ENCODE measurements around the gene TVP23A.
"Not testable (repeated sequence)": the region's sequence is repeated elsewhere in the genome, so short reads cannot be mapped to it uniquely, and the experiment has no call there.

TVP23A gene

DNA sequence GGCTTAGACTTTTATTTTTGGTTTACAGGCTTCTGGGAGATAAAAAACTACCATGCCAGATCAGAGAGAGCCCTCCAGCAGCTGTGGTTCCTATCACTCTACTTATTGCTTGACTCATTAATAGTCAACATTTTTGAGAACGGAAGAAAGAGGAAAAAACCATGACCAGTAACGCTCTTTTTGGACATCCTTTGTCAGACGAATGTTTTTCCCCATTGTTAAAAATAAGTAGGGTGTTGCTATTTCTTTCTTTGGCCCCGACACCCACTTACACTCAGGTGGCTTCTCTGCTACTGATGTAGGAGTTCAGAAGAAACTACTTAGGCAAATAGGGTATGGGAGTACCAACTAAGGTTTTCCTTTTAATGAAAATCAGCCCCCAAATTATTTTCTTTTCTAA, 27.5 kb downstream of the TVP23A start:
- no peak for DNase-seq

DNA sequence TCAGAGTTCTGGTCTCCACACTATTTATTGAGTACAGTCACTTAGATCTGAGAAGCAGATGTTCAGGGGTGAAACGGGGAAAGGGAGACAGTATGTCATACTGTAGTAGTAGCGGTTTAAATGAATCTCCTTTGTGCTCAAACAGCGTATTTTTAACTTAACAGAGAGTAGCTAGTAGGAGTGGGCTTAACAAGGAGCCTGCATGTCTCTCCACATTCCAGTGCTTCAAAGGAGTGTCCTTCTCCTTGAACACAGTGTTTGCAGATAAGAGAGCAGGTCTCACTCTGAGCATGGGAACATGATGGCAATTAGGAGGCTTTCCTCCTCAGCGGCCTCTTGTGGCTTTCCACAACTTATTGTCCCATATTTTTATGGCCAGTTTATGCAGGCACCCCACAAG, 30.0 kb downstream of the TVP23A start:
- not testable (repeated sequence) for DNase-seq

DNA sequence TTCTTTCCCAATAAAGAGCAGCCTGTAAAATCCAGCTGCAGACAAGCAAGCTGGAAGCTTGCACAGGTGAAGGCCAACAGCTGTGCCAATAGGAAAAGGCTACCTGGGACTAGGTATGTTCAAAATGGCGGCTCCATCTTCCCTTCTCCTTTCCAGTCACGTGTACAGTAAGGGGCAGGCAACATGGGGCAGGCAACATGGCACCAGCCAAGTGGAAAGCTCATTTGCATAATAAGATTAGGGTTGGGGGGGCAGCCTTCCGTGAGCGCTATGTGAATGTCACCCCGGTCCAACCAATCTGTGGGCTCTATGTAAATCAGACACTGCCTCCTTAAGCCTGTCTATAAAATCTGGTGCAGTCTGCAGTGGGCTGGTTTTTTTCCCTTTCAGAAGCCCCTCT, 31.3 kb downstream of the TVP23A start:
- no peak for DNase-seq

DNA sequence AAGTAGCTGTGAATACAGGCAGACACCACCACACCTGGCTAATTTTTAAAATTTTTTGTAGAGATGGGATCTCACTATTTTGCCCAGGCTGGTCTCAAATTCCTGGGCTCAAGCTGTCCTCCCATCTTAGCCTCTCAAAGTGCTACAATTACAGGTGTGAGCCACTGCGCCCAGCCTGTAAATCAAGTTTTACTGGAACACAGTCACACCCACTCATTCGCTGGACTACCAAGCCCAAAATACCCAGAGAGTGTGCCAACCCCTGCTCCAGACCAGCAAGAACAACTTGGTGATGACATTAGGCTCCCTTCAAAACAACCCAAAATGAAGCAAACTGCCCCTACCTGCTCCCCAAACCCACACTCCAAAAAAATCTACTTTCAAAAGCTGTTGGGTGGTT, 36.0 kb downstream of the TVP23A start:
- no peak for DNase-seq

- no peak for DNase-seq
Measured at GRCh38 chr16:10780628-10781027, 38.0 kb downstream of the TVP23A start.

DNA sequence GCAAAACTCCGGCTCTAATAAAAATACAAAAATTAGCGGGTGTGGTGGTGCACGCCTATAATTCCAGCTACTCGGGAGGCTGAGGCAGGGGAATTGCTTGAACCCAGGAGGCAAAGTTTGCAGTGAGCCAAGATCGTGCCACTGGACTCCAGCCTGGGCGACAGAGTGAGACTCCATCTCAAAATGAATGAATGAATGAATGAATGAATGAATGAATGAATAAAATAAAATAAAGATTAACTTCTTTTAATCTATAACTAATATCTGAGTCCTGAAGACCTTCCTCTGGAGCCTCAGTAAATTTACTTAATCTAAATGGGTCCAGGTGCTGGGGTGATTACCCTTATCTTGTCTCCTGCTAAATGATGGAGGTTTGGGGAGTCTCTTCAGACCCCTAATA, 38.7 kb downstream of the TVP23A start:
- DNase-seq, result not testable (repeated sequence)

DNA sequence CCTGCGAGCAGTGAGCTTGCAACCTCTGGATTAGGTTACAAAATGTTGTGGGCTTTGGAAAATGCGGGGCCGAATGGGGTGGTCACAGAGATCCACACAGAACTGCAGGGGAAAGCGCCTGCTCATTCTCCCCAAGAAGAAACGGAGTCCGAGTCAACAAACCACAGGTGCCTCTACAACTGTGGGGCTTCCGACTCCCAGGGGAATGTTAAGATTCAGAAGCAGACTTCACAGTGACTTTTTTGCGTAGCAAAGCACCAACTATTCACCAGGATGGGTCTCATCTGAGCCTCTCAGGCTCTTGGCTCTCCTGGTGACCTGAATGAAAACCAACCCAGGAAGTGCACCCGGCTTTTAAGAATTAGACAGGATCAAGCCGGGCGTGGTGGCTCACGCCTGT, 41.2 kb downstream of the TVP23A start:
- DNase-seq, result no peak

DNA sequence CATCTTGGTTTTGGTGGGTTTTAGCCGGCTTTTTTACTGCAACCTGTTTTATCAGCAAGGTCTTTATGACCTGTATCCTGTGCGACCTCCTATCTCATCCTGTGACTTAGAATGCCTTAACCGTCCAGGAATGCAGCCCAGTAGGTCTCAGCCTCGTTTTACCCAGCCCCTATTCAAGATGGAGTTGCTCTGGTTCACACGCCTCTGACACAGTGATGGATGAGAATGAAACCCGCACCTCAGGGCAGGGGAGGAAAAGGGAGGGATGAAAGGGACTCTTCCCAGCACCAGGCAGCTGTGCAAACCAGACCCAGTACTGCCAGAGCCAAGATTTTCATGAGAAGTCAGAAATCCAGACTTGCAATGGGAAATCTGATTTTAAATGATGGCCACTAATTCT, 41.7 kb downstream of the TVP23A start:
- DNase-seq, result not testable (repeated sequence)

- DNase-seq, result no peak
Measured at GRCh38 chr16:10776280-10776679, 42.3 kb downstream of the TVP23A start.

DNA sequence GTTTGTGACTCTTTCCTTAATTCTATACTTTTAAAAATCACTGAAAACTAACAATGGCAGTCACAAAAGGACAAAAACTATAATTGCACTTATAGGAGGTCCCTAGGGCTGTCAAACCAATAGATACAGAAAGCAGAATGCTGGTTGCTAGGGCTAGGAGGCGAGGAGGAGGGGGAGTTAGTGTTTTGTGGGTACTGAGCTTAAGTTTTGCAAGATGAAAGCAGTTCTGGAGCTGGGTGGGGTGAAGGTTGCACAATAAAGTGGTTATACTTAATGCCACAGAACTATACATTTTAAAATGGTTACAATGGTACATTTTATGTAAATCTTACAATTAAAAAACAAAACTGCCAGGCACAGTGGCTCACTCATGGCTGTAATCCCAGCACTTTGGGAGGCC, 47.7 kb downstream of the TVP23A start:
- no peak for DNase-seq

DNA sequence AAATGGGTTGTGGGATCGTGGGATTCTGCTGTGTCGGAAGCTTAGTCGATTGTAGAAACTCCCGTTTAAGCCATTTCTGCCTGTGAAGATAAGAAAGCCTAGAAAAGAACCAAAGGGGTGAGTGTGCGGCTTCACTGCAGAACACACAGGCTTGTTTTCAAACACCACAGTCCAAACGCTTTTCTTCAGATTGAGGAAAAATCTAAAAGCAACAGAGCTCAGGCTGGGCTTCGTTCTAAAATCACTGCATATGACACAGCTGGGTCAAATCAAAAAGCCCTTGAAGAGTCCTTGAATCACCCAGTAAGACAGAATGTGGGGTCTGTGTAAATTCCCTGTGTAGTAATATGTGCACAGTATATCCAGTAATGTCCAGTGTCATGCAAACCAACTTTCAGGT, 49.2 kb downstream of the TVP23A start:
- no peak for DNase-seq

GRCh38 chr16:10767127-10767526, 51.5 kb downstream of the TVP23A start:
- DNase-seq, result no peak

DNA sequence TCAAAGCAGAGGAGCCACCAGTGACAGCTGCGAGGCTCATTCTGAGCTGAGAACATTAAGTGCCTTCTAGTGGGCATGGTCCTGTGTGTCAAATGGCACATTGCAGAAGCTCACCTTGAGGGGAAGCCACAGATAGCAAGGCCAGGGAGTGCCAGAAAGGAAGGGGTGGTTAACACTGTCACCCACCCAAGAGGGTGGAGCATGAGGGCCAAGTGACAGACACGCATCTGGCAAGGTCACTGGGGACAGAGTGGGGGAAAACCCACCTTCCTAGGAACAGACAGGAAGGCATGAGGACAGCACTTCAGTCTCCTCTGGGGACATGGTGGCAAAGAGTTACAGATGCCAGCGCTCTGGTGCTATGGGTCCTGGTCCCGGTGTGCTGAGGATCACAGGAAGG, 52.8 kb downstream of the TVP23A start:
- DNase-seq, result no peak

GRCh38 chr16:10763456-10763855, 55.1 kb downstream of the TVP23A start:
- DNase-seq, result no peak

GRCh38 chr16:10762336-10763016, 56.1 kb downstream of the TVP23A start:
- no peak for DNase-seq

DNA sequence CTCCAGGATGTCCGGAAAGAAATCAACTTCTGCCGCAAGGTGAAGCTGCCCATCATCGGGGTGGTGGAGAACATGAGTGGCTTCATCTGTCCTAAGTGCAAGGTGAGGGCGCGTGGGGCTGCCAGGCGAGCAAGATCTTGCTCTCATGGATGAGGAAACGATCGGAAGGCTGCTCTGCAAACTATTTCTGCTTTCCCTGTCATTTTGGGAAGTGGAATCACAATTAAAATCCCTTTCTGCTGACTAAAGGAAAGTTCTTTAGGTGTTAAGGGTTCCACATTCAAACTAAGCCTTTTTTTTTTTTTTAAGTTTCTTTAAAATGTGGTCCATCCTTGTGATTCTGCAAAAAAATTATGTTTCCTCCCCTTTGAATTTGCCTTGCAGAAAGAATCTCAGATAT, 57.2 kb downstream of the TVP23A start:
- DNase-seq, result no peak

GRCh38 chr16:10760858-10761257, 57.7 kb downstream of the TVP23A start:
- no peak for DNase-seq

- no peak for DNase-seq
Measured at GRCh38 chr16:10756574-10756973, 62.0 kb downstream of the TVP23A start.

- DNase-seq, result no peak
Measured at GRCh38 chr16:10754941-10755340, 63.7 kb downstream of the TVP23A start.

- DNase-seq, result no peak
Measured at GRCh38 chr16:10753670-10754069, 64.9 kb downstream of the TVP23A start.

DNA sequence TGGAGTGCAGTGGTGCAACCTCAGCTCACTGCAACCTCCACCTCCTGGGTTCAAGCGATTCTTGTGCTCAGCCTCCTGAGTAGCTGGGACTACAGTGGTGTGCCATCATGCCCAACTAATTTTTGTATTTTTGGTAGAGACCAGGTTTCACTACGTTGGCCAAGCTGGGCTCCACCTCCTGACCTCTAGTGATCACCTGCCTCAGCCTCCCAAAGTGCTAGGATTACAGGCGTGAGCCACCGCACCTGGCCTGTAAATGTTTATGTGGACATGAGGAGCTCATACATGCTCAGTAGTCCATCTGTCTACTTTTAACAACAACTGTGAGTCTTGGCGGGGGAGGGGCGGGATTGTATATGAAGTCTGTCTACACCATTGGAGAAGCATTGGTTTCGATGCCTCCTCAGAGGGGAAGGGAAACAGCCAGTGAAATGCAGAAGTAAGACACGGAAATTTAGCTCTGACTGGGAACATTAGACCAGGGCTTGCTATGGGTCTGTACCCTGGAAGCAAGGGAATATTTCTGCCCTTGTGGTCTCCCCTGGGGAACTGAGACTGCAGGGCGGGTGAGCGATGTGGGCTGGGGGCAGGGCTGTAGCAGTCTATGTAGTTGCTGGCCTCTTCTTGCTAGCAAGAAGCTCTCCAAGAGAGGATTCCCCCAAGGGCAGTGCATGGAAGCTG, 65.6 kb downstream of the TVP23A start:
- no peak for DNase-seq

DNA sequence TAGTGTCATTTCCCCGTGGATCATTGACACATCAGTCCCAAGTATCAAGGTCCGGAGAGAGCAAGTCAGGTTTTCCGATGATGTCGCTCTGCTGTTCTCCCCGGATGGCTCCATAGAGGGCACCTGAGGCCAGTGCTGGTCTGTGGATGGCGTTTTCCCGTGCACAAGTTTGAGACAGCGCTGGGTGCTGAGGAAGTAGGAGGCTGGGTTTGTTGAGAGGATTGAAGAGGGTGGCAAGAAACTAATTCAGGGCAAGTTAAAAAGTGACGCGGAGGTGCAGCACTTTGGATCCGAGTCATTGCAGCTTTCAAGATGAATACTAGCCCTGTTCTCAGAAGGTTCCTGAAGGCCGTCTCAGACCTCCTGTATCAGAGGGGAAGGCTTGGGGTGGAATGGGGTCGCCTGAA, 67.3 kb downstream of the TVP23A start:
- no peak for DNase-seq

DNA sequence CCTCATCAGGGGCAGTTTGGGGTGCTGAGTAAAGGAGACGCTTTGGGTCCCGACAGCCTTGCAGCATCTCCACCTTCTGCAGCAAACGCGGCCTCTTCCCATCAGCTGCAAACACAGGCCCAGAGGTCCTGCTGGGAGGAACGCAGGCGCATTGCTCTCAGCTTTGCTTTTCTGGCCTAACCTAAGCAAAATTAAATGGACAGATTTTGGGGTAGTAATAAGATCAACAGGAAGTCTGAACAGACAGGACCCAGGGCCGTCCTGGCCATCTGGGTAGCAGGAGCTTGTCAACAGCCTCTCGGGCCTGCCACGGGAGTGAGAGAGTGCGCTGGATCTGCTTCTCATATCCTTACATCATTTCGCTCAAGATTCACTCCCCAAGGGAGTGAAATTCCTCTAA, 67.8 kb downstream of the TVP23A start:
- no peak for DNase-seq

DNA sequence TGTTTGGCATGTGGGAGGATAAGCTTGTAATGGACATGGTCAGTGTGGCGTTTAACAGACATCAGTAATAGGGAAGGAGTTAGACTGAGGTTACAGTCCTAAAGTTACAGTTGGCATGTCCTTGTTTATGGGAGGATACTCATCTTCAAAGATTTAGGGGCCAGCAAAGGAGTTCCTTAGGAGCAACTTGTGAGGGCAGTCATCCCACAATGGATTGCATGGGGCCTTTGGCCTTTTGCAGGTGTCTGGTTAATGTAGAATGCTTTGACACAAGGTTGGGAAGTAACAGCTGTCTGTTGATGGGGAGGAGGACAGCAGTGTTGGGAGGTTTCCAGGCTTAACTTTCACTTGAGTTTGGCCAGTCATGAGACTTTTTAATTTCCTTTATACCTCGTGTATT, 72.8 kb downstream of the TVP23A start:
- no peak for DNase-seq
